ENCODE results near the gene DOCK11.

DOCK11 gene

DNA sequence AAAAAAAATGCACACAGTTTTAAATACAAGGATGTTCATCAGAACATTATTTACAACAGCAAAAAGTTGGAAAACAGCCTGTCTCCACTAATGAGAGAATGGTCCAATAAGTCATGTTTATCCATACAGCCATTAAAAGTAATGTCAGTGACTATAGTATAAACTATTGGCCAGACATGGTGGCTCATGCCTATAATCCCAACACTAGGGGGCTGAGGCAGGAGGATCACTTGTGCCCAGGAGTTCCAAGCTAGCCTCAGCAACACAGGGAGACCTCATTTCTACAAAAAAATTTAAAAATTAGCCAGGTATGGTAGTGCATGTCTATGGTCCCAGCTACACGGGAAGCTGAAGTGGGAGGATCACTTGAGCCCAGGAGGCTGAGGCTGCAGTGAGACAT, 183.7 kb downstream of the DOCK11 start:
- ATAC-seq (ENCODE audit: insufficient read depth, low read depth): no peak
- H3K9me3 ChIP-seq (ENCODE audit: insufficient read depth, low read length, severe bottlenecking): no peaks in the 10 kb centered on the region

DNA sequence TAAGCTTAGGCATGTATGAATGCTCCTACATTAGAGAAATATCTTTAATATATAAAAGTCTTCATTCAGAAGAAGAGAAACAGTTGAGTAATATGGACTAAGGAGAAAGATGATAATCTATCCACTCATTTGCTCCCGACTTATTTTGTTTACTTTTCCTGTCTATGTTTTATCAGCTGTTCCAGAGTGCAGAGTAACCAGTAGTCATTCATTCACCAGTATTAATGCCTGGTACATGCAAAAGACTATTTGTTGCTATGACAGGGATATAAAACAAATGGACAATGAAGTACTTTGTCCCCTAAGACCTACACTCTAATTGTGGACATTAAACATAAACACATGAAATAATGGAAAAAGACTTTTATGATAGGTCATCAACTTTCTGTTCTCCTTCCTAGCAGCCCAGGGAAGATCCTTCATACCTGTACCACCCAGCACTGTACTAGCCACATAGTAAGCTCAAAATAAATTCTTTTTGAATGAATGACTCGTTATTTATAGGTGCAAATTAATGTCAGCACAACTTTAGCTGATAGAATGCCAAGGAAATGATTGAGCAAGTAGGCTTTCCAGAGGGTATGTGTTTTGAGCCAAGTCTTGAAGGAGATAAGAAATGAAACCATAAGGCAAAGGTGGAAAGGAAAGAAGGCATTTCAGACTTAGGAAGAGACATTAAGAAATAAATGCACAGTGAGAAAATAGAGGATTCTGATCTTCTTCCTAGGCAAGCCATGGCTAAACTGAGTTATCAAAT, 186.8 kb downstream of the DOCK11 start:
- DNase-seq: no peak
- H3K27ac ChIP-seq (ENCODE audit: low read length): no peak overlapping the region
- no peak overlapping the region for H3K4me3 ChIP-seq (ENCODE audit: low read depth in 1 of 2, low read length in 2 of 2)
- H4K20me1 ChIP-seq (ENCODE audit: insufficient read depth, low read length): no peaks in the 10 kb centered on the region
- H3K27me3 ChIP-seq (ENCODE audit: insufficient read depth, low read length, poor library complexity): no peaks in the 10 kb centered on the region
- H3K4me1 ChIP-seq (ENCODE audit: insufficient read depth, low read length): no peaks in the 10 kb centered on the region
- H2AFZ ChIP-seq (ENCODE audit: low read depth, low read length): no peak overlapping the region
- peaks cover 34% of the 10 kb centered on the region for H3K36me3 ChIP-seq (ENCODE audit: insufficient read depth, low read length)
- no peaks in the 10 kb centered on the region for H3K79me2 ChIP-seq (ENCODE audit: insufficient read depth, low read length)
- no peaks in the 10 kb centered on the region for H3K9me3 ChIP-seq (ENCODE audit: insufficient read depth, low read length, severe bottlenecking)
- TF ChIP-seq EZH2 (IDR thresholded peaks at IDR 0.05; ENCODE audit: borderline replicate concordance, low read depth, low read length, severe bottlenecking): no peak
- TF ChIP-seq, protein P1, sequence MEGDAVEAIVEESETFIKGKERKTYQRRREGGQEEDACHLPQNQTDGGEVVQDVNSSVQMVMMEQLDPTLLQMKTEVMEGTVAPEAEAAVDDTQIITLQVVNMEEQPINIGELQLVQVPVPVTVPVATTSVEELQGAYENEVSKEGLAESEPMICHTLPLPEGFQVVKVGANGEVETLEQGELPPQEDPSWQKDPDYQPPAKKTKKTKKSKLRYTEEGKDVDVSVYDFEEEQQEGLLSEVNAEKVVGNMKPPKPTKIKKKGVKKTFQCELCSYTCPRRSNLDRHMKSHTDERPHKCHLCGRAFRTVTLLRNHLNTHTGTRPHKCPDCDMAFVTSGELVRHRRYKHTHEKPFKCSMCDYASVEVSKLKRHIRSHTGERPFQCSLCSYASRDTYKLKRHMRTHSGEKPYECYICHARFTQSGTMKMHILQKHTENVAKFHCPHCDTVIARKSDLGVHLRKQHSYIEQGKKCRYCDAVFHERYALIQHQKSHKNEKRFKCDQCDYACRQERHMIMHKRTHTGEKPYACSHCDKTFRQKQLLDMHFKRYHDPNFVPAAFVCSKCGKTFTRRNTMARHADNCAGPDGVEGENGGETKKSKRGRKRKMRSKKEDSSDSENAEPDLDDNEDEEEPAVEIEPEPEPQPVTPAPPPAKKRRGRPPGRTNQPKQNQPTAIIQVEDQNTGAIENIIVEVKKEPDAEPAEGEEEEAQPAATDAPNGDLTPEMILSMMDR (IDR thresholded peaks at IDR 0.05; ENCODE audit: borderline replicate concordance, extremely low read depth, low read length, poor library complexity, severe bottlenecking): no peak
- H3K4me2 ChIP-seq (ENCODE audit: insufficient read depth, low read length): no peak overlapping the region
- ATAC-seq (ENCODE audit: insufficient read depth, low read depth): no peak
- H3K9ac ChIP-seq (ENCODE audit: low read depth, low read length): no peak overlapping the region

More for the DNA sequence above, 183.7 kb downstream of the DOCK11 start:
- no peak overlapping the region for H3K4me3 ChIP-seq (ENCODE audit: low read depth in 1 of 2, low read length in 2 of 2)
- no peak for DNase-seq
- H3K27ac ChIP-seq (ENCODE audit: low read length): no peak overlapping the region
- H3K4me1 ChIP-seq (ENCODE audit: insufficient read depth, low read length): no peaks in the 10 kb centered on the region
- H3K9ac ChIP-seq (ENCODE audit: low read depth, low read length): no peak overlapping the region
- H3K36me3 ChIP-seq (ENCODE audit: insufficient read depth, low read length): peaks cover 43% of the 10 kb centered on the region
- no peaks in the 10 kb centered on the region for H3K79me2 ChIP-seq (ENCODE audit: insufficient read depth, low read length)
- H2AFZ ChIP-seq (ENCODE audit: low read depth, low read length): no peak overlapping the region
- TF ChIP-seq, protein P1 (IDR thresholded peaks at IDR 0.05; ENCODE audit: borderline replicate concordance, extremely low read depth, low read length, poor library complexity, severe bottlenecking): no peak
- TF ChIP-seq EZH2 (IDR thresholded peaks at IDR 0.05; ENCODE audit: borderline replicate concordance, low read depth, low read length, severe bottlenecking): no peak
- H3K27me3 ChIP-seq (ENCODE audit: insufficient read depth, low read length, poor library complexity): no peaks in the 10 kb centered on the region
- no peaks in the 10 kb centered on the region for H4K20me1 ChIP-seq (ENCODE audit: insufficient read depth, low read length)
- no peak overlapping the region for H3K4me2 ChIP-seq (ENCODE audit: insufficient read depth, low read length)

DNA sequence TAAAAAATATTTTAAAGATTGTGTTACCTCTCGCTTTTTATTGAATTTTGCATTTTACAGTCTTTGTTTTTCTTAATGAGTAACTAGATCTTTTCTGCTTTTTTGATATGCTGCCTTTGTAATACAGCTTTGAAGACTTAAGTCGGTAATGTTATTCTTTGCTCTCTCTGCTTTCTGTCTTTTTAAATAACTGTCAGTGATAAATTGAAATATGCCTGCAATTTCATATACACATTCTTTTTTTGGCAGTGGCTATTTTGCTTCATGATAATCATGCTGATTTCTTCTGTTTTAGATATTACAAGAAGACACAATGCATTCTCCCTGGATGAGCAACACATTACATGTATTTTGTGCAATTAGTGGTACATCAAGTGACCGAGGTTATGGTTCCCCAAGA, 189.8 kb downstream of the DOCK11 start:
- H2AFZ ChIP-seq (ENCODE audit: low read depth, low read length): no peak overlapping the region
- no peaks in the 10 kb centered on the region for H4K20me1 ChIP-seq (ENCODE audit: insufficient read depth, low read length)
- no peak overlapping the region for H3K9ac ChIP-seq (ENCODE audit: low read depth, low read length)
- no peak for DNase-seq
- no peak overlapping the region for H3K4me2 ChIP-seq (ENCODE audit: insufficient read depth, low read length)
- H3K79me2 ChIP-seq (ENCODE audit: insufficient read depth, low read length): no peaks in the 10 kb centered on the region
- H3K27me3 ChIP-seq (ENCODE audit: insufficient read depth, low read length, poor library complexity): no peaks in the 10 kb centered on the region
- TF ChIP-seq EZH2 (IDR thresholded peaks at IDR 0.05; ENCODE audit: borderline replicate concordance, low read depth, low read length, severe bottlenecking): no peak
- TF ChIP-seq, protein P1 (IDR thresholded peaks at IDR 0.05; ENCODE audit: borderline replicate concordance, extremely low read depth, low read length, poor library complexity, severe bottlenecking): no peak
- peaks cover 34% of the 10 kb centered on the region; the same call in 1 of the 2 replicates for H3K36me3 ChIP-seq (ENCODE audit: insufficient read depth, low read length)
- no peaks in the 10 kb centered on the region for H3K4me1 ChIP-seq (ENCODE audit: insufficient read depth, low read length)
- H3K9me3 ChIP-seq (ENCODE audit: insufficient read depth, low read length, severe bottlenecking): no peaks in the 10 kb centered on the region
- ATAC-seq (ENCODE audit: insufficient read depth, low read depth): no peak
- no peak overlapping the region for H3K27ac ChIP-seq (ENCODE audit: low read length)
- no peak overlapping the region for H3K4me3 ChIP-seq (ENCODE audit: low read depth in 1 of 2, low read length in 2 of 2)

Data from DND-41 (cell line).